ENCODE measurements around the gene KIF21B. TPM values are rescaled to one million over a fixed set of nuclear protein-coding genes. Genes with fewer than 3 reads are reported as not detected.

KIF21B gene
- total and polyA plus RNA-seq, 2 experiments from 2014 or later: 4.6 to 34.3 TPM

- TF ChIP-seq CTCF (conservative IDR thresholded peaks at IDR 0.05; ENCODE audit: low read depth in 2 of 2): no peak
These were observed 16.4 kb upstream of the KIF21B start (continued) for GRCh38 chr1:201039876-201040275.

GRCh38 chr1:201039418-201039817 lies 15.9 kb upstream of the KIF21B start:
- no peak for TF ChIP-seq CREB1 (CRISPR knock-in tag; IDR thresholded peaks at IDR 0.05; ENCODE audit: low read depth)
- no peak for TF ChIP-seq ETS1 (IDR thresholded peaks at IDR 0.05)
- TF ChIP-seq NANOG (IDR thresholded peaks at IDR 0.05; ENCODE audit: borderline replicate concordance): no peak
- Histone ChIP-seq H3K36me3 (ENCODE audit: insufficient read depth) (no peaks in the 10 kb centered on the region), H3K4me3 (no peak overlapping the region), H3K27me3 (ENCODE audit: insufficient read depth) (no peaks in the 10 kb centered on the region), H4K20me1 (replicated peaks; ENCODE audit: insufficient read depth) (no peaks in the 10 kb centered on the region), H3K79me2 (replicated peaks; ENCODE audit: insufficient read depth) (no peaks in the 10 kb centered on the region), H3F3A (replicated peaks; ENCODE audit: low read depth) (no peaks in the 10 kb centered on the region), H2AFZ (no peak overlapping the region), H3K9me2 (ENCODE audit: insufficient read depth) (no peaks in the 10 kb centered on the region), H3K4me1 (ENCODE audit: insufficient read depth) (no peaks in the 10 kb centered on the region), H3K27ac (ENCODE audit: low read depth) (no peak overlapping the region), H3K4me2 (no peak overlapping the region)
- Mint-ChIP-seq H3K36me3 (ENCODE audit: low read depth) (no peaks in the 10 kb centered on the region), H3K9me3 (no peaks in the 10 kb centered on the region), H3K27ac (no peak overlapping the region), H3K4me3 (no peak overlapping the region), H3K27me3 (ENCODE audit: insufficient read depth, low read depth, poor library complexity) (peaks cover 8% of the 10 kb centered on the region), H3K4me1 (0 out of 3 replicates have a peak, but pooled peaks cover 2% of the 10 kb centered on the region)
- DNase-seq (ENCODE audit: low spot score) (no peak), ATAC-seq (no peak)

DNA sequence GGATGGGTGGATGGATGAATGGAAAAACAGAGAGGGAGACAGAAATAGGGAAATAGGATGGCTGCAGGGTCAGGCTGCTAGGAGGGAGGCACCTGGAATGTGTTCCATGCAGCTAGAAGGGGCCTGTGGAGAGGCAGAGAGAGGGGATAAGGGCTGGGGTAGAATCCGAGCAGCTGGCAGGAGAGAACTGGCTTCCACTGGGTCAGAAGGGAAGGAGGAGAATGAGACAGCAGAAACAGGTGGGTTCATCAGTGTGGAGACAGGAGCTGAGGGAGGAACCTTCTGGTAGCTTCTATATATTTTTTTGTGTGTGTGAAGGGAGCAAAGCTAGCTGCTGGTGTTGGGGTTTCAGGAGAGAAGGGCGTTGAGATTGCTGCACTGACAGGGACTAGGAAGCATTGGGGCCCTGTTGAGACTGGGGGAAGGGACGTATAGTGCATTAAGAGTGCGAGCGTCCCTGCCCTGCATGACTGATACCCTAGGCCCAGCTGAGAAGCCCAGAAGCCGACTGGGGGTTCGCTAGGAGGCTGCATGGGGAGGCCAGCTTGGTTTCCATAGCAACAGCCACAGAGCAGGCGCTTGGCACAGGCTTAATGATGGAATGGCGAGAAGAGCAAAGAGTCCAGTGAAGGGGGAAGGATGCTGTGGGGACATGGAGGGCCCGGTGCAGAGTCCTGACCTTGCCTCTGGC lies 14.8 kb upstream of the KIF21B start:
- no peak for TF ChIP-seq POLR2AphosphoS5 (IDR thresholded peaks at IDR 0.05; ENCODE audit: low read depth)
- TF ChIP-seq REST (IDR thresholded peaks at IDR 0.05; ENCODE audit: unreplicated experiment): no peak
- H3K4me1 Mint-ChIP-seq: 0 out of 3 replicates have a peak, but pooled peaks cover 2% of the 10 kb centered on the region
- Histone ChIP-seq H3K4me1 (ENCODE audit: insufficient read depth) (no peaks in the 10 kb centered on the region), H3K79me2 (replicated peaks; ENCODE audit: insufficient read depth) (no peaks in the 10 kb centered on the region), H3K27me3 (ENCODE audit: insufficient read depth) (no peaks in the 10 kb centered on the region), H3F3A (replicated peaks; ENCODE audit: low read depth) (no peaks in the 10 kb centered on the region), H3K36me3 (ENCODE audit: insufficient read depth) (no peaks in the 10 kb centered on the region), H3K27ac (ENCODE audit: low read depth) (no peak overlapping the region), H4K20me1 (replicated peaks; ENCODE audit: insufficient read depth) (no peaks in the 10 kb centered on the region), H3K4me2 (no peak overlapping the region), H3K9me2 (ENCODE audit: insufficient read depth) (no peaks in the 10 kb centered on the region), H2AFZ (no peak overlapping the region), H3K4me3 (no peak overlapping the region)
- no peaks in the 10 kb centered on the region for H3K36me3 Mint-ChIP-seq (ENCODE audit: low read depth)
- no peak overlapping the region for H3K27ac Mint-ChIP-seq
- DNase-seq (ENCODE audit: low spot score): no peak
- H3K27me3 Mint-ChIP-seq (ENCODE audit: insufficient read depth, low read depth, poor library complexity): peaks cover 7% of the 10 kb centered on the region
- peak; percentile 13; the same call in 1 of the 3 replicates for ATAC-seq
- H3K9me3 Mint-ChIP-seq: no peaks in the 10 kb centered on the region
- no peak overlapping the region for H3K4me3 Mint-ChIP-seq

Measured in GM23338 (cell line).